ENCODE results near the gene RAMP2. TPM values are rescaled to one million over a fixed set of nuclear protein-coding genes. Genes with fewer than 3 reads are reported as not detected.
A peak's percentile ranks its signal among the peaks of the same experiment; 100 is the strongest.

The RAMP2 gene
- total RNA-seq, 1 experiment from 2014 or later = 10.9 TPM

GRCh38 chr17:42778570-42778969, 17.5 kb downstream of the RAMP2 start (continued):
- no peak for TF ChIP-seq RORB (CRISPR knock-in tag; IDR thresholded peaks at IDR 0.05)
- TF ChIP-seq FOXP1 (CRISPR knock-in tag; IDR thresholded peaks at IDR 0.05; ENCODE audit: borderline replicate concordance) = no peak
- no peak for TF ChIP-seq PREB (CRISPR knock-in tag; IDR thresholded peaks at IDR 0.05; ENCODE audit: borderline replicate concordance)
- no peak for TF ChIP-seq E2F4 (CRISPR knock-in tag; IDR thresholded peaks at IDR 0.05; ENCODE audit: borderline replicate concordance, low read depth)
- TF ChIP-seq ZNF416 (CRISPR knock-in tag; IDR thresholded peaks at IDR 0.05) = no peak
- no peak for TF ChIP-seq ZMAT4 (CRISPR knock-in tag; IDR thresholded peaks at IDR 0.05)

- peak overlapping the region; percentile 69 for H3K4me3 Mint-ChIP-seq
- no peaks in the 10 kb centered on the region for H3K9me3 Mint-ChIP-seq
- ChIA-PET POLR2A (interaction anchor here (1.5 kb wide), 1 partner anchor 45 kb away, joined by 7 read pairs; the partner anchor contains the start of gene BECN1), CTCF (interaction anchor here (1.5 to 4.5 kb wide), 5 partner anchors 16 to 201 kb away, joined by 6 to 39 read pairs (median 10); partner anchors contain the start of genes BECN1, CCR10 and RAMP2)
- DNase-seq (ENCODE audit: low spot score) = no peak
- H3K27ac Mint-ChIP-seq = peak overlapping the region; percentile 54
- H3K27me3 Mint-ChIP-seq (ENCODE audit: low read depth) = peaks cover 35% of the 10 kb centered on the region
- peaks cover 30% of the 10 kb centered on the region for H3K36me3 Mint-ChIP-seq
- peak; percentile 40; the same call in 1 of the 2 replicates for ATAC-seq
- peaks cover 20% of the 10 kb centered on the region for H3K4me1 Mint-ChIP-seq
- no peak for TF ChIP-seq EMX1 (CRISPR knock-in tag; IDR thresholded peaks at IDR 0.05)
- no peak for TF ChIP-seq E2F1 (CRISPR knock-in tag; IDR thresholded peaks at IDR 0.05)
- TF ChIP-seq HMGA2 (CRISPR knock-in tag; IDR thresholded peaks at IDR 0.05) = no peak
- TF ChIP-seq CBFB (CRISPR knock-in tag; IDR thresholded peaks at IDR 0.05; ENCODE audit: low read depth) = no peak
- no peak for TF ChIP-seq SOX15 (CRISPR knock-in tag; IDR thresholded peaks at IDR 0.05)
- TF ChIP-seq TCF7 (CRISPR knock-in tag; IDR thresholded peaks at IDR 0.05; ENCODE audit: low read depth) = no peak
- TF ChIP-seq ZNF281 (CRISPR knock-in tag; IDR thresholded peaks at IDR 0.05) = no peak
- no peak for TF ChIP-seq MLX (CRISPR knock-in tag; IDR thresholded peaks at IDR 0.05)
- TF ChIP-seq ETV6 (CRISPR knock-in tag; IDR thresholded peaks at IDR 0.05) = no peak
- TF ChIP-seq STAT6 (CRISPR knock-in tag; conservative IDR thresholded peaks at IDR 0.05; ENCODE audit: low read depth) = no peak
- no peak for TF ChIP-seq ESRRA (CRISPR knock-in tag; IDR thresholded peaks at IDR 0.05; ENCODE audit: borderline replicate concordance)
- no peak for TF ChIP-seq ZNF232 (CRISPR knock-in tag; IDR thresholded peaks at IDR 0.05)
- TF ChIP-seq PREB (CRISPR knock-in tag; IDR thresholded peaks at IDR 0.05; ENCODE audit: borderline replicate concordance) = no peak
- TF ChIP-seq SMAD3 (CRISPR knock-in tag; IDR thresholded peaks at IDR 0.05; ENCODE audit: borderline replicate concordance) = no peak
- TF ChIP-seq GTF2I (CRISPR knock-in tag; conservative IDR thresholded peaks at IDR 0.05) = no peak
- TF ChIP-seq OVOL2 (CRISPR knock-in tag; IDR thresholded peaks at IDR 0.05; ENCODE audit: borderline replicate concordance) = no peak
- TF ChIP-seq JAZF1 (CRISPR knock-in tag; IDR thresholded peaks at IDR 0.05) = no peak
Observed at GRCh38 chr17:42779304-42779935, 18.4 kb downstream of the RAMP2 start.
